SH-SY5Y (cell line): Measurements from ENCODE around the gene CEP89.

Experiments
- GATA2 ChIP-seq: IDR thresholded peaks from 2 replicates; pipeline ENCODE4 v1.6.1; 2011; ENCODE audit warnings: mild to moderate bottlenecking, low read depth, low read length
- GATA3 ChIP-seq: IDR thresholded peaks from 2 replicates; pipeline ENCODE4 v1.6.1; 2011; ENCODE audit warnings: low read depth, mild to moderate bottlenecking, low read length, moderate library complexity

The CEP89 gene

DNA sequence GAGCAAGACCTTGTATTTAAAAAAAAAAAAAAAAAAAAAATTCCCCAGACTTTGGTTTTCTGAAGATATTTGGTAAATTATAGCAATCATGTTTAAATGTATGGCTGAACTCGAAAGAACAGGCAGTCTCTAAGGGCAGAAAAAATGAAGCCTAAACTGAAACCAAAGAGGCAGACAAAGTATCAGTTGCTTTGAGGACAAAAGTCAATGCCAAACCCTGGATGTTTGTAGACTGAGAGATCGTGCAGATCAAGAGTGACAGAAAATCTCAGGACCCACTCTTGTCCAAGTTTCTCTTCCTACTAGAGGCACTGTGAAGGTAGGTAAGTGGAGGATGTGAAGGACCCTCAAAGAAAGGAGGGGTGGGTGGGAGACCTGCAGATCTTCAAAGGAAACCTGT is 91.1 kb downstream of the CEP89 start:
- TF ChIP-seq GATA3 = no peak
- TF ChIP-seq GATA2 = no peak

DNA sequence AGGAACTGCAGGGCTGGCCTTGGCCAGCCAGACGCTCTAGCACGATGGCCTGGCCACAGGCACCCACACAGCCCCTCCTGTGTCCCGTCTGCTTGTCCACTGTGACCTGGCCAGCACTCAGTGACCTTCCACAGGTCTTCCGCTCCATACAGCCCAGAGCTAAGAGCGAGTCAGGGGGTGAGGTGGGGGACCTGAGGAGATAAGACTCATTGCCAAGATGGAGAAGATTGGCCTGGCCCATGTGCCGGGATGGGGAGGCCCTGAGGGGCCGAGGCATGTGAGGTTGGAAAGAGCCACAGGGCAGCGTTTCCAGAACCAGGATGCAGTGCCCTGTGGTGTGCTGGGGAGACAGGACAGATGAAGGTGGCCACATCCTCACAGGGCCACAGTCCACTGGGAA is 92.0 kb downstream of the CEP89 start:
- no peak for TF ChIP-seq GATA3
- TF ChIP-seq GATA2 = no peak

GRCh38 chr19:32878988-32879387 is 92.8 kb downstream of the CEP89 start:
- TF ChIP-seq GATA2 (no peak), GATA3 (no peak)

DNA sequence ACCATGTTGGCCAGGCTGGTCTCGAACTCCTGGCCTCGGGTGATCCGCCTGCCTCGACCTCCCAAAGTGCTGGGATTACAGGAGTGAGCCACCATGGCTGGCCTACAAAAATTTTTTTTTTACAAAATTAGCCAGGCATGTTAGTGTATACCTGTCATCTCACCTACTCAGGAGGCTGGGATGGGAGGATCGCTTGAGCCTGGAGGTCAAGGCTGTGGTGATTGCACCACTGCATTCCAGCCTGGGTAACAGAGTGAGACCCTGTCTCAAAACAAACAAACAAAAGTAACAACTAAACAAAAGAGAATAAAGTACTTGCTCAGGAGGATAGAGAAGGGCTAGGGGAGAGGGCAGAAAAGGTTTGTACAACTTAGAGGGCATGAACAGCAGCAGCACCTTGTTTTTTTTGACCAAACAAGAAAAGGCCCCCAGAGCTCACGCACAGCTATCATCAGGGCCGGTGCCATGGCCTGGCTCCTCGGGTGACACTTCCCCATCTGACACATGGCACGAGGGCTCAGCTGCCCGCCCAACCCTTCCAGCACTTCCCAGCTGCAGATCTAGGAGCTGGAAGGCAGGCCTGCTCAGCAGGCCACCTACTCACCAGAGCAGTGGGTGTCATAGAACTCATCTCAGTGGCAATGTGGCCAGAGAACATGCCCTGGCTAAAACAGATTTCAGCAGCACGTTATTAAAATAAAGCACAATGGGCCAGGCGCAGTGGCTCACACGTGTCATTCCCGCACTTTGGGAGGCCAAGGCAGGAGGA is 93.6 kb downstream of the CEP89 start:
- TF ChIP-seq GATA3 = no peak
- TF ChIP-seq GATA2 = no peak

DNA sequence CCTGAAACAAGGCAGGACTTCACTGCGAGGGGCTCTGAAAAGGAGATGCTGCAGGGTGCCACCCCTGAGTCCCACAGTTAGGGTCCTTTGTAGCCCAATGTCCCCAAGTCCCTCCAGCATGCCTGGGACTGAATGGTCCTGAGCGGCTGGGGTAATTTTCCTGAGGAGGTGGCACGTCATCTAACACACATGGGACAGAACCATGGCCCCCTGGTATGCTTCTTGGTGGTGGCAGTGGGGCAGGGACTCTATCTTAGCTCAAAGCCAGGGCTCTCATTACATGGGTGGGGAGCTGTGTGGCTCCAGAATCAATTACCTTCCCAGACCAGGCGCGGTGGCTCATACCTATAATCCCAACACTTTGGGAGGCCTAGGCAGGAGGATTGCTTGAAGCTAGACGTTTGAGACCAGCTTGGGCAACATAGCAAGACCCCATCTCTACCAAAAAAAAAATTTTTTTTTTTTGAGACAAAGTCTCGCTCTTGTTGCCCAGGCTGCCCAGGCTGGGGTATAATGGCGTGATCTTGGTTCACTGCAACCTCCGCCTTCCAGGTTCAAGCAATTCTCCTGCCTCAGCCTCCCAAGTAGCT is 94.3 kb downstream of the CEP89 start:
- TF ChIP-seq GATA2 (no peak), GATA3 (no peak)

GRCh38 chr19:32876919-32877285 is 94.9 kb downstream of the CEP89 start:
- TF ChIP-seq GATA3 (no peak), GATA2 (no peak)

DNA sequence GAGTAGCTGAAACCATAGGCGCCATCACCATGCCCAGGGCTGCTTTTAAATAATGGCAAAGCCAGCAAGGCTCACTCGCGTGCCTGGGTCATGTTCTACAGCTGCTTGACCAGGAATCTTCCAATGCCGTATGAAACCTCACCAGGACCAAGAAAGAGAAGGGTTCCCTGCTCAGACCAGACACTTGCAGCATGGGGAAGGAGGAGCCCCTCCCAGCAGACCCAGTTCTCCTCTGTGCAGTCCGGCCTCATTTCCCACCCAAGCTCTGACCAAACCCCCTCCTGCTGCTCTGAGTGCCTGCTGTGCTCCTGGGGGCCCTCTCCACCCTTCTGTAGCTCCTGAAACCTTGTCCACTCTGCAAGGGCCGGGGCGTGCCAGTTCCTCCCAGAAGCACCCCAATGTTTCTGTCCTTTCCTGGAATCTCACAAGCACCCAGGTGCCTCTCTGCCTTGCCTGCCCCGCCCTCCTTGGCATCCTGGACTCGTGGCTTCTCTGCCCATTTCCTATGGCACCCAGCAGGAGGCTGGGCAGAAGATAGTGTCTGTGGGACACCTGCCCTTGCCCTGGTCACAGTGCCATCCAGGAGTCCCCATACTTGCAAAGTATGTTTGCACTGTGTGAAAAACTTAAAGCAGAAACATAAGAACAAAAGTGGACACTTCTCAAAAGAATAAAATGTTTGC is 95.4 kb downstream of the CEP89 start:
- TF ChIP-seq GATA2 = no peak
- no peak for TF ChIP-seq GATA3

DNA sequence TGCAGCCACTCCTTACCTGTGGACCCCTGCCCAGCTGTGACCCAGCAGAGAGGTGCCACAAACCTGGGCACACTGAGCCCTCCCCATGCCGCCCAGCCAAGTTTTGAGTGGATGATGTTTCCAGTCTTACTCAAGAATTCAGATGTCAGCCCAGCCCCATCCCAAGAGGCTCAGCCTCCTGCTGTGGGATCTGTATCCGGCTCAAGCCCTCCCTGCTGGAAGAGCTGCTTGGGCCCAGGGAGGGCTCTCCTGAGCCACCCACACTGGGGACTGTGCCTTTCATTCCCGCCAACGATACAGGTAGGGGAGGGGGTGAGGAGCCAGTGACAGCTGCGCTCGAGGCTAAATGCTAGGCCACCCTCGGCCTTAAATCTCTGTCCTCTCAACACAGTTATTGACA is 96.3 kb downstream of the CEP89 start:
- TF ChIP-seq GATA3 = no peak
- no peak for TF ChIP-seq GATA2

GRCh38 chr19:32874605-32875004 is 97.2 kb downstream of the CEP89 start:
- no peak for TF ChIP-seq GATA3
- no peak for TF ChIP-seq GATA2

GRCh38 chr19:32873247-32873959 is 98.4 kb downstream of the CEP89 start:
- TF ChIP-seq GATA2 (no peak), GATA3 (no peak)

- no peak for TF ChIP-seq GATA3
- no peak for TF ChIP-seq GATA2
Observed at GRCh38 chr19:32872391-32872790, 99.4 kb downstream of the CEP89 start.

GRCh38 chr19:32870981-32871451 is 100.7 kb downstream of the CEP89 start:
- TF ChIP-seq GATA3 (no peak), GATA2 (no peak)

DNA sequence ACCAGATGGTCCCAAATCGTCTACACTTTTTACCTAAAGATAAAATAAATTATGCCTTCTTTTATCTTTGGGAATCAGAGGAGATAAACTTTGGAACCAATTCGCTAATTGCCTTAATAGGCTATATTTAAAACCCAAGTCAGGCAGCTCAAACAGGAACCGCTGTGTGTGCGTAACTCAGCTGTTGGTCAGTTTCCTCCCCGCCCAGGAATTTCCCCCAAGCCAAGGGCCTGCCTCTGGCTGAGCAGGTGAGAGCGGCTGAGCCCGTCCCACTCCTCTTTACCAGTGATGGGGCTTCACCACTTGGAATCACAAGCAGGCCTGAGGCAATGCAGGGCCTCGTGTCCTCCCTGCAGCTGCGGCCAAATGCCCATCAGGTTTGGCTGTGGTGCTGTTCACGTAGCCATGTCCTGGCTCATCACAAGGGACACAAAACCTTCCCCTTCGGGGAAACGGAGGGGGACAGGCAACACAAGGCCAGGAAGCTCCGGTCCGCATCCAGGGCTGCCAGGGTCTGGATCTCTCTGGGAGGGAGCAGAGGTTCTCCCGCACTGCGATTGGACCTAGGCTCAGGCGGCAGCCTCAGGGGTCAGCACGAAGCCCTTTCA is 101.7 kb downstream of the CEP89 start:
- TF ChIP-seq GATA2 (no peak), GATA3 (no peak)
